Femur (tissue), 1 donor: ENCODE measurements around the gene KCNE2.

Experiments used
- DNase-seq: peaks from one replicate; pipeline ENCODE4 v3.0.0-alpha.2; 2017

KCNE2 gene

GRCh38 chr21:34363733-34364132, at the start of gene KCNE2:
Gene KCNE2, plus strand, starts transcription at chr21:34364006. Its CDS starts 6,473 bp downstream, at chr21:34370479.
- no peak for DNase-seq

DNA sequence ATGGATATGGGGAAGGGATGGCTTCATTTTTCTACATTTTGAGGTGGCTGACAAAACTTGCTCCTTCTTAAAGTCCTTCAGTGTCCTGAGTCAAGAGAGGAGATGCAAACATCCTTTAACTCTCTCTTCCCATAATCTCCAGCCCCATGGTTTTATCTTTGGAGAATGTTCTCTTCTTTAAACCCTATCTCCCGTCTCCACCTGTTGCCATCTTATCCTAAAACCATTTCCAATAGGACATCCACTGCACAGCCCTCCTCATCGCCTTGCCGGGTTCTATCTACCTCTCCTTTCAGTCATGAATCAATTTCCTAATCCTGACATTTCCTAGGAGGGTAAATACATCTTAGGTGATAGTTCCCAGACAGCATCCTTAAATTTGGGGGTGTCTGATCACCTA, 44.2 kb upstream of the KCNE2 start:
- DNase-seq: no peak

DNA sequence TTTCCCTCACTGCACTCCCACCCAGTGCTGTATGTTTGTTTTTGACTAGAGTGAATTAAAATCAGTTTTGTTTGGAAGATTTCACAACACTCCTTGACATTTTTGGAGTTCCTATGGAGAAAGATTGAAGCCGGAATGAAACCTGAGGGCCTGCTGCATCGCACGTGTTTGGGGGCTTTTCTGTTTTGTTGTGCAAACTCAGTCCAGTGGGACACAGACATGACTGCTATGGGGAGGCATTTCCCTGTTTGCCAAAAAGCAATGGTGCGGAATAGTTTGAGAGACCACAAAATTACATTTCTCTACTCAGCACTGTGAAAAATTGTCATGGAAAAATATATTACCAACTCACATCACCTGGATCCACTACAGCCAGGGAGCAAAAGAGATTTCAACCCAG, 43.8 kb upstream of the KCNE2 start:
- DNase-seq: no peak

DNA sequence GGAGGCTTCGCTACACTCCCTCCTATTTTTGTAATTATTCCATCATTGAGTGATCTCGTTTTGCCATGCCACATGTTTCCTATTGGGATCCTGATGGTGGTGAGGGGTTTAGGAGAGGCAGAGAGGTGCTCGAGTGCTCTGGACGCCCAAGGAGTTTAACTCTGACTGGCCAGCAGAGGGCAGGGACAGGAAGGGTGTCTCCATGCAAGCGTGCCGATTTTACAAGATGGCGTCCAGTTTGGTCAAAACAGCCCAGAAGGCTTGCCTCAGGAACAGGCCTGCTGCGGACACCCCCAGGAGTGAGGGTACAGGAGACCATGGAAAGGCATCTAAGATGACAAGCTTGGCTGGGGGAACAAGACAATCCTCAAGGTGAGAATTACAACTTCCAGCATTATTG, 33.8 kb upstream of the KCNE2 start:
- no peak for DNase-seq

GRCh38 chr21:34331726-34332125, 32.1 kb upstream of the KCNE2 start:
- no peak for DNase-seq

DNA sequence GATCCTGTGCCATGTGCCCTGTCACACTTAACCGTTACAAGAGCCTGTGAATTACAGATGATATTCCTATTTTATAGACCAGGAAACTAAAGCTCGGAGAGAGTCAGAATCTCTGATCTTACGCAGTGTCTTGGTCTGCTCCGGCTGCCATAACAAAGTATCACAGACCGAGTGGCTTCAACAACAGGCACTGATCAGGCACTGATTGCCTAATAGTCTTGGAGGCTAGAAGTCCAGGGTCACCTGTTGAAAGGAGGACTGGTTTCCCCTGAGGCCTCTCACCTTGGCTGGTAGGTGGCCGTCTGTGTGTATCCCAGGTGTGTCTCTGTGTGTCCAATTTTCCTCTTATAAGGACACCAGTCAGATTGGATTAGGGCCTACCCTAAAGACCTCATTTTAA, 31.5 kb upstream of the KCNE2 start:
- DNase-seq: no peak

- no peak for DNase-seq
These were observed 30.6 kb upstream of the KCNE2 start for GRCh38 chr21:34333121-34333739.

DNA sequence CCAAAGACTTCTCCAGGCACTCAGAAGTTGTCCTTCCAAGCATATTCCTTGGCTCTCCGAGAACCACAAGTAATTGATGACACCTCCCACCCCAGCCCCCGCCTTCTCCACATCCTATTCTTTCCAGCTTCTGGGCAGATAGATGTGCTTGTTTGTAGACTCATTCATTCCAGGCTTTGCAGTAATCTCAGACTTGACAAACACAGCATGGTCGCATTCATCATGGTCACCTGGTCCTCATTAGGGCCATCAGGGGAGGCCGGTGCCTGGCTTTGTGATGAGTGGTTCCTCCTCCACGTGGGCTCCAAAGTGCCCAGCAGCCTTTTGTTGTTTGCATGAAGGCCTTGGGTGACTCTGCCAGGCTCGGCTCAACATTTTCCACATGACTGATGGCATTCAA, 28.5 kb upstream of the KCNE2 start:
- no peak for DNase-seq

DNA sequence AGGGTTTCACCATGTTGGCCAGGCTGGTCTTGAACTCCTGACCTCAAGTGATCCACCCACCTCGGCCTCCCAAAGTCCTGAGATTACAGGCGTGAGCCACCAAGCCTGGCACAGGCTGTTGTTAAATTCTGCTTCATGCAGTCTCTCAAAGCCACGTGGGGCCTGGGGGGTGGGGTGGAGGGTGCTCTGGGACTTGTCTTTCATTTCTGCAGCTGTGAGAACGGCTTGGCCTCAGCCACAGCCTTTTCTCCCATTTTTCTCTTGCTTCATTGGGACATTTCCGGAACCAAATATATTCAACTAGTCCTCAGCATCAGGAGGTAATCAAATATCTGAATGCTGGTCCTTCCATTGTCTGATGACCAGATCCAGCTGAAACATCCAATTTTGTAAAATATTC, 27.6 kb upstream of the KCNE2 start:
- DNase-seq: no peak

GRCh38 chr21:34336756-34337391, 26.9 kb upstream of the KCNE2 start:
- no peak for DNase-seq

GRCh38 chr21:34337741-34338140, 26.1 kb upstream of the KCNE2 start:
- DNase-seq: no peak

GRCh38 chr21:34338226-34338625, 25.6 kb upstream of the KCNE2 start:
- DNase-seq: no peak

DNA sequence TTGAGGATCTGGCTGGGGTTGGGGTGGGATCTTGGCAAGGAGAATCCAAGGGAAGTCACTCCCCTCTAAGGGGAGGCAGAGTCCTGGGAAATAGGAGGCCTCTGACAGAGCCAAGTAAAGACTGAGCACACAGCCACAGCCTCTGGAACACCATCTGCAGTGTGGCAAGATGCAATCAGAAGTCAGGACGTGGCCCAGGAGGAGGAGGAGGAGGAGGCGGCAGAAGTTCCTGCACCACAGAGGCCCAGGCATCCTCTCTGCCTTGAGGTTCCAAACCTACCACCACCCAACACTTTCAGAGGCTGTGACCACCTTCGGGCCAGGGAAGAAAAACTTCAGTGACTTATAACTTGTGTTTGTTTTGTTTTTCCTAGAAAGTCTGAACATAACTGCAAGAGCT, 23.7 kb upstream of the KCNE2 start:
- DNase-seq: no peak

DNA sequence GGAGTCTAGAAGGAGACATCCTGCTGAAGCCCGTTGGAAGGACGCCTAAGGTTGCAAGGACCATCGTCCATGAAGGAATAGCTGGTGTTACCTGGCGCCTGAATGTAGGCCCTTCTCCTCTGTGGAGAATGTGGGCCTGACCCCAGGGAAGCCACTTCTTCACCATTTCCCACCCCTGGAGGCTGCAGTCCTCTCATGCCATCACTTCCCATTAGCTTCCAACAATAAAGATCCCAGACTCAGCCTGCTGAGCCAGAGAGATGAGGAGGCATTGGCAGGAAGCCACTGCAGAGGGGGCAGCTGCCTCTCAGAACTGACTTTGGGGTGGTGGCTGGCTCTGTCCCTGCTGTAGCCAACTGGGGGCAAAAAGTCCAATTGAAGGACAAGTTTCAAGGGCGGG, 21.3 kb upstream of the KCNE2 start:
- DNase-seq: no peak

DNA sequence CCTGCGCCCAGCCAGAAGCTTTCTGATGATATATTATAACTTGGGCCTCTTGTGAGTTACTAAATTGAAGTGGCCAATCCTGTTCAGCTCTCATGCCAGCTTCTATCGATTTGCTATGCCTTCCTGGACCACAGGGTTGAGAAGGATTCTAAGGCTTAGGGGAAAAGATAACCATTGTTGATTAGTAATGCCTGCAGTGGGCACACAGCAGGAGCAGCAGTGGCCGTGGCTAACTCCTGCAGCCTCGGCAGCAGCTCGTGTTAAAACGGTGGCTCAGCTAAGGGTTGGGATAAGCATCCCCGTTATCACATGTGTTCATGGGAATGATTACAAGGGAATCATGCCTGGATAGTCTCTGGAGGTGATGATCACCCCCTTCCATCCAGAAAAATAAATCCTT, 20.5 kb upstream of the KCNE2 start:
- DNase-seq: no peak

DNA sequence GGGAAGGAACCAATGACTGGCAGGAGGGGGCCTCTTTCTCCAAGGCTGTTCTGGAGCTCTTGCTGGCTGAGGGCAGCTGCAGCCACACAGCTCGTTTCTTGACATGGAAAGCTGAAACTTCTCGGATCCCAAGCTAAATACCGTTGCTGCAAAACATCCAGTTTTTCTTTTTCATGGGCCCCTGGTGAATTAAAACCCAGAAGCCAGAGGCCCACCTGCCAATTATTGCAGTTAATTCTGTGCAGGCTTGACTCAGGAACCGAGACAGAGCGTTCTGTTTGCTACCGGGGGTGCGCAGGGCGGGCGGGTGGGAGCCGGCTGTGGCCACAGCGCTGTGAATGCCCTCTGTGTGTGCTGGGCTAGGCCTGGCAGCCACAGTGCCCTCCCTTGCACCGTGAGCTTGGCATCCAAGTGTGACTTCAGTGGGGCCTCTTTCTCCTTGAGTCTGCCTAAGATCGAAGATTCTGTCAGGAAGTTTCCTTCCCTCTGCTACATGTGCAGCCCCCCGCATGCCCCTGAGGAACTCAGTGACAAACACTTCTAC, 19.9 kb upstream of the KCNE2 start:
- peak; percentile 68 for DNase-seq

GRCh38 chr21:34344584-34344983, 19.2 kb upstream of the KCNE2 start:
- DNase-seq: no peak

GRCh38 chr21:34345091-34345871, 18.5 kb upstream of the KCNE2 start:
- no peak for DNase-seq

GRCh38 chr21:34345892-34346291, 17.9 kb upstream of the KCNE2 start:
- no peak for DNase-seq

DNA sequence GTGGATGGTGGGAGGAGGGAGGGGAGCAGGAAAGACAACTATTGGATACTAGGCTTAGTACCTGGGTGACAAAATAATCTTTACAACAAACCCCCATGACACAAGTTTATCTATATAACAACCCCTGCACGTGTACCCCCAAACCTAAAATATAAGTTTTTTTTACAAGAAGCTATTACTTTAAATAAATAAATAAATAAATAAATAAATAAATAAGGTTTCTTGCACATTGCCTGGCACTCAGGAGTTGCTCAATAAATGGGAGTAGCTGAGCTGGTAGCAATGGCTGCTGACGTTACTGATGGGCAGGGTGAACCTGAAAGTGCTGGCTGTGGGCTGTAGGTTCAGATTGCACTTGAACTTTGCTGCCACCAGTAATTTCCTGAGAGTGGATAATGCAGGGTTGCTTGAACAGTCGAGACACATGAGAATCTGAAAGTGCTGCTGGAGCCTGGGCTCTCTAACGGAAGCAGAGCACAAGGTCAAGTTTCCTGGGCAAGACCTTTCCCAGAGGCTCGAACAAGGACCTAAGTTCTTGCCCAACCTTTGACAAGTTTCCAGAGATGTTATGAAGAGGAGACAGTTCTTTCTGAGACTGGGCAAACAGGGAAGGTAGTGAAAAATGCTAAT, 14.8 kb upstream of the KCNE2 start:
- DNase-seq: no peak

- DNase-seq: no peak
These were observed 12.0 kb upstream of the KCNE2 start for GRCh38 chr21:34351786-34352241.

DNA sequence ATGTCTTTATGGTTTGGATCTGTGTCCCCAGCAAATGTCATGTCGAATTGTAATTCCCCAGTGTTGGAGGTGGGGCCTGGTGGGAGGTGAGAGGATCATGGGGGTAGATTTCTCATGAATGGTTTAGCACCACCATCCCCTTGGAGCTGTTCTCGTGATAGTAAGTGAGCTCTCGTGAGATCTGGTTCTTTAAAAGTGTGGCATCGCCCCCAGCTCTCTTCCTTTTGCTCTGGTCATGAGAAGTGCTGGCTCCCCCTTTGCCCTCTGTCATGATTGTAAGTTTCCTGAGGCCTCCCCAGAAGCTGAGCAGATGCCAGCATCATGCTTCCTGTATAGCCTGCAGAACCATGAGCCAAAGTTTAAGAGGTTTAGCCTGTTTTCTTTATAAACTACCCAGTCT, 11.2 kb upstream of the KCNE2 start:
- no peak for DNase-seq

- DNase-seq: no peak
These were observed 10.6 kb upstream of the KCNE2 start for GRCh38 chr21:34353182-34353581.
